Mesothelial cell of epicardium (in vitro differentiated cells): ENCODE results near the gene SMO. TPM values are rescaled to one million over a fixed set of nuclear protein-coding genes. Genes with fewer than 3 reads are reported as not detected.
A peak's percentile ranks its signal among the peaks of the same experiment; 100 is the strongest.
"Not testable (repeated sequence)": the region's sequence is repeated elsewhere in the genome, so short reads cannot be mapped to it uniquely, and the experiment has no call there.

Source experiments
- DNase-seq, 2 experiments: peaks; one replicate each; pipeline ENCODE4 v3.0.0; 2021; ENCODE audit warnings: low spot score in 2 of 2; ENCODE audit not compliant: unreplicated experiment in 2 of 2
- H3K27ac Mint-ChIP-seq: 2 replicates; pipeline ENCODE4 v1.8.0; 2021; ENCODE audit warnings: mixed read lengths
- H3K27me3 Mint-ChIP-seq: 2 replicates; pipeline ENCODE4 v1.8.0; 2021; ENCODE audit warnings: low read depth, mixed read lengths
- H3K36me3 Mint-ChIP-seq: 2 replicates; pipeline ENCODE4 v1.8.0; 2021; ENCODE audit warnings: mixed read lengths
- H3K4me1 Mint-ChIP-seq: 2 replicates; pipeline ENCODE4 v1.8.0; 2021; ENCODE audit warnings: mixed read lengths
- H3K4me3 Mint-ChIP-seq: 2 replicates; pipeline ENCODE4 v1.8.0; 2021; ENCODE audit warnings: mild to moderate bottlenecking, moderate library complexity, mixed read lengths
- H3K9me3 Mint-ChIP-seq: 2 replicates; pipeline ENCODE4 v1.8.0; 2021; ENCODE audit warnings: mixed read lengths
- CTCF ChIP-seq: fragments of 200-600 bp; sonication (generic); IDR thresholded peaks from one replicate; pipeline ENCODE4 v1.5.0; 2021; ENCODE audit warnings: antibody characterized with exemption; ENCODE audit not compliant: unreplicated experiment
- total RNA-seq: library from RNA; stranded (reverse); gene quantifications from 3 replicates; pipeline ENCODE4 v1.2.1, GENCODE V29; 2021

SMO gene
- total RNA-seq, 1 donor from 2014 or later = 134 TPM

GRCh38 chr7:129213828-129214227, 25.4 kb downstream of the SMO start:
- Mint-ChIP-seq H3K27me3 (no peaks in the 10 kb centered on the region), H3K4me1 (peaks cover 6% of the 10 kb centered on the region), H3K36me3 (peaks cover 36% of the 10 kb centered on the region), H3K4me3 (no peak overlapping the region), H3K27ac (peak overlapping the region; percentile 83), H3K9me3 (no peaks in the 10 kb centered on the region)
- no peak for DNase-seq
- TF ChIP-seq CTCF = no peak

GRCh38 chr7:129215691-129216090, 27.3 kb downstream of the SMO start:
- H3K27me3 Mint-ChIP-seq, DNase-seq, H3K27ac Mint-ChIP-seq, H3K4me1 Mint-ChIP-seq, H3K9me3 Mint-ChIP-seq, H3K4me3 Mint-ChIP-seq: not testable (repeated sequence)
- H3K36me3 Mint-ChIP-seq = peaks cover 24% of the 10 kb centered on the region

- not testable (repeated sequence) for DNase-seq, H3K9me3 Mint-ChIP-seq, H3K4me1 Mint-ChIP-seq, H3K27ac Mint-ChIP-seq, H3K27me3 Mint-ChIP-seq, H3K4me3 Mint-ChIP-seq
- H3K36me3 Mint-ChIP-seq = peaks cover 23% of the 10 kb centered on the region
Measured at GRCh38 chr7:129216101-129216715, 27.8 kb downstream of the SMO start.

- H3K4me3 Mint-ChIP-seq, H3K27me3 Mint-ChIP-seq, H3K9me3 Mint-ChIP-seq, H3K27ac Mint-ChIP-seq, H3K4me1 Mint-ChIP-seq, DNase-seq: not testable (repeated sequence)
- peaks cover 23% of the 10 kb centered on the region for H3K36me3 Mint-ChIP-seq
Measured at GRCh38 chr7:129216821-129217416, 28.5 kb downstream of the SMO start.

- peak; percentile 96 for TF ChIP-seq CTCF
- Mint-ChIP-seq H3K4me1 (peaks cover 7% of the 10 kb centered on the region), H3K9me3 (no peaks in the 10 kb centered on the region), H3K27ac (no peak overlapping the region), H3K36me3 (peaks cover 15% of the 10 kb centered on the region), H3K27me3 (no peaks in the 10 kb centered on the region), H3K4me3 (no peak overlapping the region)
- DNase-seq = peak; percentile 65 to 83
Measured at GRCh38 chr7:129218514-129219062, 30.2 kb downstream of the SMO start.

- not testable (repeated sequence) for H3K27me3 Mint-ChIP-seq, H3K9me3 Mint-ChIP-seq, H3K4me3 Mint-ChIP-seq, DNase-seq, H3K4me1 Mint-ChIP-seq, H3K27ac Mint-ChIP-seq
- peaks cover 11% of the 10 kb centered on the region for H3K36me3 Mint-ChIP-seq
Measured at GRCh38 chr7:129219166-129219565, 30.7 kb downstream of the SMO start.

- DNase-seq = no peak
- H3K4me1 Mint-ChIP-seq = peaks cover 18% of the 10 kb centered on the region
- TF ChIP-seq CTCF = no peak
- H3K9me3 Mint-ChIP-seq = no peaks in the 10 kb centered on the region
- no peaks in the 10 kb centered on the region for H3K27me3 Mint-ChIP-seq
- peaks cover 2% of the 10 kb centered on the region for H3K36me3 Mint-ChIP-seq
- H3K27ac Mint-ChIP-seq = no peak overlapping the region
- H3K4me3 Mint-ChIP-seq = no peak overlapping the region
Measured at GRCh38 chr7:129222064-129222463, 33.6 kb downstream of the SMO start.
